PFSK-1 (cell line): Measurements from ENCODE around the gene ZGPAT.
A peak's percentile ranks its signal among the peaks of the same experiment; 100 is the strongest.

Source experiments
- FOXP2 ChIP-seq: optimal IDR thresholded peaks from 2 replicates; pipeline ENCODE3; 2011; ENCODE audit warnings: borderline replicate concordance, control low read depth, inconsistent platforms; ENCODE audit not compliant: insufficient read depth; ENCODE audit errors: extremely low read length, extremely low read depth
- POLR2AphosphoS5 ChIP-seq: IDR thresholded peaks from 2 replicates; pipeline ENCODE4 v1.6.1; 2012; ENCODE audit warnings: low read depth, mild to moderate bottlenecking, control low read depth, low read length, moderate library complexity
- SIN3A ChIP-seq: IDR thresholded peaks from 2 replicates; pipeline ENCODE4 v1.6.1; 2012; ENCODE audit warnings: mild to moderate bottlenecking, low read length, moderate library complexity, borderline replicate concordance; ENCODE audit not compliant: insufficient read depth
- TAF1 ChIP-seq: IDR thresholded peaks from 2 replicates; pipeline ENCODE4 v1.6.1; 2012; ENCODE audit warnings: low read length, control low read depth, borderline replicate concordance; ENCODE audit not compliant: insufficient read depth
- TF ChIP-seq, protein P1 (sequence below), 2 experiments: IDR thresholded peaks; 2 replicates each; pipeline versions ENCODE4 v1.6.1 to v1.8.0; 2011 to 2012; ENCODE audit warnings: low read depth in 2 of 2, low read length in 2 of 2, control low read depth in 1 of 2, inconsistent platforms in 1 of 2, mild to moderate bottlenecking in 1 of 2, moderate library complexity in 1 of 2; ENCODE audit not compliant: insufficient read depth in 1 of 2

ZGPAT gene

DNA sequence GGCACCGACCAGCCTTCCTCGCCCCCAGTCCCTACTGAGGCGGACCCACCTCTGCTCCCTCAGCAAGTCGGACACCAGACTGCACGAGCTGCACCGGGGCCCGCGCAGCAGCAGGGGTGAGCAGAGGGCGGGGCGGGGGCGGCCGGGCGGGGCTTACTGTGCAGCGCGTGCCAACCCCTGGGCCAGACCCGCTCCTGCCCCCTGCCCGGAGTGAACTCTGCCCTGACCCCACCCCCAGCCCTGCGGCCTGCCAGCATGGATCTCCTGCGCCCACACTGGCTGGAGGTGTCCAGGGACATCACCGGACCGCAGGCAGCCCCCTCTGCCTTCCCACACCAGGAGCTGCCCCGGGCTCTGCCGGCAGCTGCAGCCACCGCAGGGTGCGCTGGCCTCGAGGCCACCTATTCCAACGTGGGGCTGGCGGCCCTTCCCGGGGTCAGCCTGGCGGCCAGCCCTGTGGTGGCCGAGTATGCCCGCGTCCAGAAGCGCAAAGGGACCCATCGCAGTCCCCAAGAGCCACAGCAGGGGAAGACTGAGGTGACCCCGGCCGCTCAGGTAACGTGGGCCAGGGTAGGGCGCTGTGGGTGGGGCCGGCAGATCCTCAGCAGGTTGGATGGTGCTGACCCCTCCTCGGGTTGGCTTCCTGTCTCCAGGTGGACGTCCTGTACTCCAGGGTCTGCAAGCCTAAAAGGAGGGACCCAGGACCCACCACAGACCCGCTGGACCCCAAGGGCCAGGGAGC is 30.3 kb downstream of the ZGPAT start:
- TF ChIP-seq SIN3A (no peak), FOXP2 (no peak), TAF1 (no peak), POLR2AphosphoS5 (no peak)
- TF ChIP-seq, protein P1, sequence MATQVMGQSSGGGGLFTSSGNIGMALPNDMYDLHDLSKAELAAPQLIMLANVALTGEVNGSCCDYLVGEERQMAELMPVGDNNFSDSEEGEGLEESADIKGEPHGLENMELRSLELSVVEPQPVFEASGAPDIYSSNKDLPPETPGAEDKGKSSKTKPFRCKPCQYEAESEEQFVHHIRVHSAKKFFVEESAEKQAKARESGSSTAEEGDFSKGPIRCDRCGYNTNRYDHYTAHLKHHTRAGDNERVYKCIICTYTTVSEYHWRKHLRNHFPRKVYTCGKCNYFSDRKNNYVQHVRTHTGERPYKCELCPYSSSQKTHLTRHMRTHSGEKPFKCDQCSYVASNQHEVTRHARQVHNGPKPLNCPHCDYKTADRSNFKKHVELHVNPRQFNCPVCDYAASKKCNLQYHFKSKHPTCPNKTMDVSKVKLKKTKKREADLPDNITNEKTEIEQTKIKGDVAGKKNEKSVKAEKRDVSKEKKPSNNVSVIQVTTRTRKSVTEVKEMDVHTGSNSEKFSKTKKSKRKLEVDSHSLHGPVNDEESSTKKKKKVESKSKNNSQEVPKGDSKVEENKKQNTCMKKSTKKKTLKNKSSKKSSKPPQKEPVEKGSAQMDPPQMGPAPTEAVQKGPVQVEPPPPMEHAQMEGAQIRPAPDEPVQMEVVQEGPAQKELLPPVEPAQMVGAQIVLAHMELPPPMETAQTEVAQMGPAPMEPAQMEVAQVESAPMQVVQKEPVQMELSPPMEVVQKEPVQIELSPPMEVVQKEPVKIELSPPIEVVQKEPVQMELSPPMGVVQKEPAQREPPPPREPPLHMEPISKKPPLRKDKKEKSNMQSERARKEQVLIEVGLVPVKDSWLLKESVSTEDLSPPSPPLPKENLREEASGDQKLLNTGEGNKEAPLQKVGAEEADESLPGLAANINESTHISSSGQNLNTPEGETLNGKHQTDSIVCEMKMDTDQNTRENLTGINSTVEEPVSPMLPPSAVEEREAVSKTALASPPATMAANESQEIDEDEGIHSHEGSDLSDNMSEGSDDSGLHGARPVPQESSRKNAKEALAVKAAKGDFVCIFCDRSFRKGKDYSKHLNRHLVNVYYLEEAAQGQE (IDR thresholded peaks at IDR 0.05; ENCODE audit: insufficient read depth in 1 of 2, low read depth in 2 of 2, low read length in 2 of 2), result no peak

DNA sequence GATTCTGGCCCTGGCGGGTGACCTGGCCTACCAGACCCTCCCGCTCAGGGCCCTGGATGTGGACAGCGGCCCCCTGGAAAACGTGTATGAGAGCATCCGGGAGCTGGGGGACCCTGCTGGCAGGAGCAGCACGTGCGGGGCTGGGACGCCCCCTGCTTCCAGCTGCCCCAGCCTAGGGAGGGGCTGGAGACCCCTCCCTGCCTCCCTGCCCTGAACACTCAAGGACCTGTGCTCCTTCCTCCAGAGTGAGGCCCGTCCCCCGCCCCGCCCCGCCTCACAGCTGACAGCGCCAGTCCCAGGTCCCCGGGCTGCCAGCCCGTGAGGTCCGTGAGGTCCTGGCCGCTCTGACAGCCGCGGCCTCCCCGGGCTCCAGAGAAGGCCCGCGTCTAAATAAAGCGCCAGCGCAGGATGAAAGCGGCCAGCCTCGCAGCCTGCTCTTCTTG is 30.9 kb downstream of the ZGPAT start:
- TF ChIP-seq SIN3A (no peak), TAF1 (no peak), FOXP2 (no peak), POLR2AphosphoS5 (no peak)
- TF ChIP-seq, protein P1 (IDR thresholded peaks at IDR 0.05; ENCODE audit: insufficient read depth in 1 of 2, low read depth in 2 of 2, low read length in 2 of 2), result no peak

DNA sequence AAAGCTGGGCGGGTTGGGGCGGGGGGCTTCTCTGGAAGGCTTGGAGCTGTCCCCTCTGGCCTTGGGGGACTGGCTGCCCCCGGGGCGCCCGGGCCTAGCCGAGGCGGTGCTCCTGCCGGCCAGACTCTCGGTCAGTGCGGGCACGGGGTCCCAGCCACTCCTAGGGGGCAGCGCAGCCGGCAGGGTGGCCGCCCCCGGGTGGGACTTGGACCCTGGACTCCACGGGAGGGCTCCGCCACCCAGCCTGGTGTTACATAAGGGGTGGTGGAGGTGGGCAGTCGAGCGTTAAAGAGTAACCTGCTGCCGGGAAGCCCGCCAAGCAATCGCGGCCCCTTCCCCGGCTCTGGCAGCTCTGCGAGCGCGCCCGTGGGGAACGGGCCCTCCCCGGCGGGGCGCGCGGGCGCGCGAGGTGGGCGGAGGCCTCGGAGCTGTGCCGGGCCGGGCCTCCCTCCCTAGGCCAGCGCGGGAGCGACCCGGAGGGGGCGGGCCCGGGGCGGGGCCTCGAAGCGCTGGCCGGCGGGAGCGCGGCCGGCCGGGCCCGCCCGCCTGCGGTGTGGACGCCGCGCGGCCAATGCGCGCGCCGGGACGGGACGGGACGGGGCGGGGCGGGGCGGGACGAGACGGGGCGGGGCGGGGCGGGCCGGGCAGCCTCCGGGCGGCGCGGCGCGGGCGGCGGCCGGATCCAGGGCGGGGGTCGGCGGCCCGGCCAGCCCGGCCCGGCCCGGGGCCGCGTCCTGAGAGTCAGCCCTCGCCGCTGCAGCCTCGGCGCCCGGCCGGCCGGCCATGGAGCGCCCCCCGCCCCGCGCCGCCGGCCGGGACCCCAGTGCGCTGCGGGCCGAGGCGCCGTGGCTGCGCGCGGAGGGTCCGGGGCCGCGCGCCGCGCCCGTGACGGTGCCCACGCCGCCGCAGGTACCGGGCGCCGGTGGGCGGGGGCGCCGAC is 31.6 kb downstream of the ZGPAT start, which contains the start of gene SLC2A4RG:
TSS of gene SLC2A4RG (plus strand) at position 647 of the 940 bp plus-strand sequence. CDS start at position 784, 137 bp downstream.
- TF ChIP-seq POLR2AphosphoS5 (0 out of 2 replicates have a peak, but pooled peaks have one; percentile 19), FOXP2 (peak; percentile 15), TAF1 (no peak), SIN3A (no peak)
- TF ChIP-seq, protein P1 (IDR thresholded peaks at IDR 0.05; ENCODE audit: insufficient read depth in 1 of 2, low read depth in 2 of 2, low read length in 2 of 2), result no peak

DNA sequence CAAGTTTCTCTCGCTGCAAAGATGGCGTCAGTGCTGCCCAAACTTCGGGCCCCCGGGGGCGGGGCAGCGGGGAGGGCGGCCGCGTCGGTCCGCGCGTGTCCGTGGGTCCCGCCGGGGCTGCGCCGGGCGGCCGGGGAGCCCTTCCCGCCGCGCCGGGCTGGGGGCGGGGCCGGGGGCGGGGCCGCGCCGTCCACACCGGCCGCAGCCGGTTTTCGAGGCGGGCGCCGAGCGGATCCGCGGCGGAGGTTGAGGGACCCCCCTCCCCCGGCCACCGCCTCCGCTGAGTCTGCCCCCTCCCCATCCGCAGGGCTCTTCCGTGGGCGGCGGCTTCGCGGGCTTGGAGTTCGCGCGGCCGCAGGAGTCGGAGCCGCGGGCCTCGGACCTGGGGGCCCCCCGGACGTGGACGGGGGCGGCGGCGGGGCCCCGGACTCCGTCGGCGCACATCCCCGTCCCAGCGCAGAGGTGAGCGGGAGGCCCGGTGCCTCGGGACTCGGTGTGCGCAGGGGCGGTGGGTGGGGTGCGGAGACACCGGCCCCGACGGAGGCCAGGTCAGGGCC is 32.3 kb downstream of the ZGPAT start:
- TF ChIP-seq FOXP2 (no peak), SIN3A (no peak), TAF1 (no peak), POLR2AphosphoS5 (no peak)
- TF ChIP-seq, protein P1 (IDR thresholded peaks at IDR 0.05; ENCODE audit: insufficient read depth in 1 of 2, low read depth in 2 of 2, low read length in 2 of 2), result no peak
